DND-41 (cell line): Measurements from ENCODE around the gene MAPK8IP1.

Experiments used
- CTCF ChIP-seq: IDR thresholded peaks from 2 replicates; pipeline ENCODE4 v1.5.1; 2012; ENCODE audit warnings: borderline replicate concordance, low read length, moderate library complexity, mild to moderate bottlenecking; ENCODE audit not compliant: poor library complexity, severe bottlenecking; ENCODE audit errors: extremely low read depth
- EZH2 ChIP-seq: IDR thresholded peaks from 3 replicates; pipeline ENCODE4 v1.6.1; 2012; ENCODE audit warnings: borderline replicate concordance, low read depth, mild to moderate bottlenecking, moderate library complexity, low read length, inconsistent platforms; ENCODE audit not compliant: severe bottlenecking

DNA sequence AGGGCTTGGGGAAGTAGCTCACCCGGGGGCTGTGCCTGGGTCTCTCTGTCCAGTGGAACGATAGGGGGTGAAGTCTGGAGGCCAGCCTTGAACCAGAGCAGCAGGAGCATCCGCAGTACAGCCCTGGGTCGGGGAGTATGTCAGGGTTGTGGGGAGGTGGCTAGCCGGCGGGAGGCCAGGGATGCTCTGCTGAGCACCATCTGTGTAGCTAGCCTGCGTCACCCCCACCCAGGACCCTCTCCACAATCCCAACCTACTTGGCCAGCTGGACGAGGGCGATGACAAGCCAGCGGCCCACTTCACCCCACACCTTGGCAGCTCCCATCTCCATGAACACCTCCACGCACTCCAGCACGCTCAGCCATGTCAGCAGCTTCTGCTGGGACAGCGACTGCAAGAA lies 30.0 kb downstream of the MAPK8IP1 start:
- TF ChIP-seq CTCF (no peak), EZH2 (no peak)
